GM15510 (cell line): ENCODE data around the gene RBX1.

ENCODE experiments used
- POLR2A ChIP-seq: IDR thresholded peaks from 3 replicates; pipeline ENCODE4 v1.6.1; 2011; ENCODE audit warnings: borderline replicate concordance; ENCODE audit not compliant: insufficient read length; ENCODE audit errors: extremely low read depth

The RBX1 gene

GRCh38 chr22:40958299-40958698, 7.1 kb downstream of the RBX1 start:
- no peak for TF ChIP-seq POLR2A

GRCh38 chr22:40960145-40960544, 9.0 kb downstream of the RBX1 start:
- TF ChIP-seq POLR2A = no peak

GRCh38 chr22:40965936-40966725, 15.0 kb downstream of the RBX1 start:
- no peak for TF ChIP-seq POLR2A

GRCh38 chr22:40966726-40967085, 15.5 kb downstream of the RBX1 start:
- TF ChIP-seq POLR2A = no peak

- no peak for TF ChIP-seq POLR2A
Observed at GRCh38 chr22:40967111-40967760, 16.1 kb downstream of the RBX1 start.

GRCh38 chr22:40972587-40972986, 21.4 kb downstream of the RBX1 start:
- TF ChIP-seq POLR2A = no peak

- no peak for TF ChIP-seq POLR2A
Observed at GRCh38 chr22:40973144-40973543, 22.0 kb downstream of the RBX1 start.

- TF ChIP-seq POLR2A = no peak
Observed at GRCh38 chr22:40975366-40975765, 24.2 kb downstream of the RBX1 start.

- no peak for TF ChIP-seq POLR2A
Observed at GRCh38 chr22:40976866-40977700, 25.9 kb downstream of the RBX1 start.

- TF ChIP-seq POLR2A = no peak
Observed at GRCh38 chr22:40979198-40979597, 28.0 kb downstream of the RBX1 start.

GRCh38 chr22:40979871-40980270, 28.7 kb downstream of the RBX1 start:
- TF ChIP-seq POLR2A = no peak

GRCh38 chr22:40982482-40983385, 31.6 kb downstream of the RBX1 start:
- TF ChIP-seq POLR2A = no peak

- TF ChIP-seq POLR2A = no peak
Observed at GRCh38 chr22:40991298-40991697, 40.1 kb downstream of the RBX1 start.

- no peak for TF ChIP-seq POLR2A
Observed at GRCh38 chr22:40995821-40996220, 44.6 kb downstream of the RBX1 start.

GRCh38 chr22:40997520-40997919, 46.3 kb downstream of the RBX1 start:
- TF ChIP-seq POLR2A = no peak

GRCh38 chr22:41000040-41000565, 48.9 kb downstream of the RBX1 start:
- no peak for TF ChIP-seq POLR2A
